OCI-LY3 (cell line): ENCODE data around the gene CCDC6.
"Not testable (repeated sequence)": the region's sequence is repeated elsewhere in the genome, so short reads cannot be mapped to it uniquely, and the experiment has no call there.

Experiments used
- H2AFZ ChIP-seq: fragments of 200-600, 300-600 bp; shearing (Covaris generic); 2 replicates; pipeline ENCODE4 v1.6.0; 2014; ENCODE audit warnings: antibody characterized with exemption, low read depth, low read length
- H3K27ac ChIP-seq: fragments of 200-600, 300-600 bp; sonication (generic); 2 replicates; pipeline ENCODE4 v1.5.1; 2014; ENCODE audit warnings: mild to moderate bottlenecking, low read length, moderate library complexity, mixed read lengths
- H3K27me3 ChIP-seq: fragments of 200-600, 300-600 bp; sonication (generic); 2 replicates; pipeline ENCODE4 v1.6.1; 2014; ENCODE audit warnings: low read depth, low read length, mixed read lengths
- H3K36me3 ChIP-seq: fragments of 200-600, 300-600 bp; sonication (generic); replicated peaks from 2 replicates; pipeline ENCODE3; 2014; ENCODE audit warnings: low read depth, low read length, mixed read lengths
- H3K4me1 ChIP-seq: fragments of 300-600, 200-600 bp; sonication (generic); 2 replicates; pipeline ENCODE4 v1.6.1; 2014; ENCODE audit warnings: low read length, mixed read lengths
- H3K4me2 ChIP-seq: fragments of 200-600, 300-600 bp; sonication (generic); 2 replicates; pipeline ENCODE4 v1.6.1; 2014; ENCODE audit warnings: low read length, mixed read lengths
- H3K4me3 ChIP-seq: fragments of 300-600, 200-600 bp; sonication (generic); 2 replicates; pipeline ENCODE4 v1.5.1; 2014; ENCODE audit warnings: antibody characterized with exemption, mild to moderate bottlenecking, low read length, moderate library complexity
- H3K79me2 ChIP-seq: fragments of 300-600, 200-600 bp; shearing (Covaris generic); 2 replicates; pipeline ENCODE4 v1.6.1; 2014; ENCODE audit warnings: mild to moderate bottlenecking, low read length, mixed read lengths
- H3K9ac ChIP-seq: fragments of 300-600, 200-600 bp; shearing (Covaris generic); 2 replicates; pipeline ENCODE4 v1.6.0; 2014; ENCODE audit warnings: mild to moderate bottlenecking, low read length, moderate library complexity
- H3K9me3 ChIP-seq: fragments of 200-600, 300-600 bp; shearing (Covaris generic); 2 replicates; pipeline ENCODE4 v1.6.1; 2014; ENCODE audit warnings: low read length, mixed read lengths; ENCODE audit not compliant: insufficient read depth
- H4K20me1 ChIP-seq: fragments of 200-600, 300-600 bp; sonication (generic); 2 replicates; pipeline ENCODE4 v1.6.1; 2016; ENCODE audit warnings: low read length, mixed read lengths; ENCODE audit not compliant: insufficient read depth
- EZH2phosphoT487 ChIP-seq: fragments of 200-600 bp; shearing (Covaris generic); IDR thresholded peaks from 2 replicates; pipeline ENCODE4 v1.6.1; 2018; ENCODE audit warnings: antibody characterized with exemption, mixed run types, low read depth
- TF ChIP-seq, protein P1 (sequence below): fragments of 200-600, 300-600 bp; sonication (generic); IDR thresholded peaks from 2 replicates; pipeline ENCODE4 v1.5.1; 2014; ENCODE audit warnings: antibody characterized with exemption, low read length, low read depth

CCDC6 gene

DNA sequence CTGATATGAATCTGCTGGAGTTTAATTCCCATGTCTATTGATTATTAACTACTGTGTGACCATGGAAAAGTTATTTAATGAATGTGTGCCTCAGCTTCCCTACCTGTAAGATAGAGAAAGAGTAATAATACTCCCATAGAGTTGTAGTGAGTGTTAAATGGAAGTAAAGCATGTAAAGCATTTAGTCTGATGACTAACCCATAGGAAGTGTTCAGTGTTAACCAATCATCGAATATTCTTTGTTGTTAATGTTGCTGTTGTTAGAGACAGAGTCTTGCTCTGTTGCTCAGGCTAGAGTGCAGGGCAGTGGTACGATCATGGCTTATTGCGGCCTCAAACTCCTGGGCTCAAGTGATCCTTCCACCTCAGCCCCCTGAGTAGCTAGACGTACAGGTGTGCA, 36.2 kb upstream of the CCDC6 start:
- Histone ChIP-seq H3K36me3 (no peaks in the 10 kb centered on the region), H3K4me2 (no peak overlapping the region), H3K79me2 (no peaks in the 10 kb centered on the region), H4K20me1 (no peaks in the 10 kb centered on the region), H3K9ac (no peak overlapping the region), H3K4me3 (no peak overlapping the region), H3K27ac (no peak overlapping the region), H3K4me1 (peaks cover 7% of the 10 kb centered on the region), H3K9me3 (no peaks in the 10 kb centered on the region), H3K27me3 (no peaks in the 10 kb centered on the region), H2AFZ (no peak overlapping the region)
- no peak for TF ChIP-seq EZH2phosphoT487
- TF ChIP-seq, protein P1, sequence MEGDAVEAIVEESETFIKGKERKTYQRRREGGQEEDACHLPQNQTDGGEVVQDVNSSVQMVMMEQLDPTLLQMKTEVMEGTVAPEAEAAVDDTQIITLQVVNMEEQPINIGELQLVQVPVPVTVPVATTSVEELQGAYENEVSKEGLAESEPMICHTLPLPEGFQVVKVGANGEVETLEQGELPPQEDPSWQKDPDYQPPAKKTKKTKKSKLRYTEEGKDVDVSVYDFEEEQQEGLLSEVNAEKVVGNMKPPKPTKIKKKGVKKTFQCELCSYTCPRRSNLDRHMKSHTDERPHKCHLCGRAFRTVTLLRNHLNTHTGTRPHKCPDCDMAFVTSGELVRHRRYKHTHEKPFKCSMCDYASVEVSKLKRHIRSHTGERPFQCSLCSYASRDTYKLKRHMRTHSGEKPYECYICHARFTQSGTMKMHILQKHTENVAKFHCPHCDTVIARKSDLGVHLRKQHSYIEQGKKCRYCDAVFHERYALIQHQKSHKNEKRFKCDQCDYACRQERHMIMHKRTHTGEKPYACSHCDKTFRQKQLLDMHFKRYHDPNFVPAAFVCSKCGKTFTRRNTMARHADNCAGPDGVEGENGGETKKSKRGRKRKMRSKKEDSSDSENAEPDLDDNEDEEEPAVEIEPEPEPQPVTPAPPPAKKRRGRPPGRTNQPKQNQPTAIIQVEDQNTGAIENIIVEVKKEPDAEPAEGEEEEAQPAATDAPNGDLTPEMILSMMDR: no peak

DNA sequence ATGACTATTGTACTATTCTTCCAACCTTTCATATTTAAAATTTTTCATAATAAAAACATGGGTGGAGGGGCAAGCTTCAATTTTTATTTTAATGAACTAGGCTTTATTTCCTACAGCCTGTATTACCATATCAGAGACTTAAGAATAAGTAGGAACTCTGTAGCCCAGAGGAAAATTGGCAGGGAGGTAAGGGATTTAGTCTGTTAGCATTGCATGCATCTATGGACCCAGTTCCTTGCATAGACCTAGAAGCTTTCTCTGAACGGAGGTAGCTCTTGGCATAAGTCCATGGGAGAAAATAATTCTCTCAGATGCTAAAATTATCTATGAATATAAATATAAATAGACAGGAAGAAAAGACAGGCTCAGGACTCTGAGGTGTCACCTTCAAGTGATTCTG, 31.4 kb upstream of the CCDC6 start:
- Histone ChIP-seq H3K27ac (no peak overlapping the region), H4K20me1 (no peaks in the 10 kb centered on the region), H3K9ac (no peak overlapping the region), H3K36me3 (no peaks in the 10 kb centered on the region), H3K27me3 (no peaks in the 10 kb centered on the region), H3K4me3 (no peak overlapping the region), H2AFZ (no peak overlapping the region), H3K4me1 (no peaks in the 10 kb centered on the region), H3K4me2 (no peak overlapping the region), H3K9me3 (no peaks in the 10 kb centered on the region), H3K79me2 (no peaks in the 10 kb centered on the region)
- TF ChIP-seq, protein P1: no peak
- no peak for TF ChIP-seq EZH2phosphoT487

DNA sequence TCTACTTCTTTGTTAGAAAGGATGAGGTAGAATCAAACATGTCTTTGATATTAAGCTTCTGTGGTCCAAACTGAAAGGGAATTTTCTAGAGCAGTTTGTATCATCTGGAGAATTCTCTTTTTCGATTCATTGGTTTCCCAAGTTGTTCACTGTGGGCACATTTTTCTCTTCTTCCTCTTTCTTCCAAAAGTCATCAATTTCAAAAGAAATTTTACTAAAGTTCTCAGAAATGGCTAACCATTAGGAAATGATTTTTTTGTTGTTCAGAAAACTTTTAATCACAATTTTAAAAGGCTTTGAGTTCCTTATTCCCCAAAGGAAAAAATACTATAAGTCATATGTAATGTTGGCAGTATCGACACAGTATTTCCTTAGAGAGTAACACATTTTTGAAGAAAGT, 28.3 kb upstream of the CCDC6 start:
- H3K9ac ChIP-seq: no peak overlapping the region
- H3K79me2 ChIP-seq: no peaks in the 10 kb centered on the region
- TF ChIP-seq, protein P1: no peak
- no peak for TF ChIP-seq EZH2phosphoT487
- no peak overlapping the region for H3K4me3 ChIP-seq
- H3K27me3 ChIP-seq: no peaks in the 10 kb centered on the region
- no peak overlapping the region for H3K4me2 ChIP-seq
- H3K9me3 ChIP-seq: no peaks in the 10 kb centered on the region
- no peaks in the 10 kb centered on the region for H3K4me1 ChIP-seq
- no peak overlapping the region for H2AFZ ChIP-seq
- no peaks in the 10 kb centered on the region for H3K36me3 ChIP-seq
- H3K27ac ChIP-seq: no peak overlapping the region
- H4K20me1 ChIP-seq: no peaks in the 10 kb centered on the region

DNA sequence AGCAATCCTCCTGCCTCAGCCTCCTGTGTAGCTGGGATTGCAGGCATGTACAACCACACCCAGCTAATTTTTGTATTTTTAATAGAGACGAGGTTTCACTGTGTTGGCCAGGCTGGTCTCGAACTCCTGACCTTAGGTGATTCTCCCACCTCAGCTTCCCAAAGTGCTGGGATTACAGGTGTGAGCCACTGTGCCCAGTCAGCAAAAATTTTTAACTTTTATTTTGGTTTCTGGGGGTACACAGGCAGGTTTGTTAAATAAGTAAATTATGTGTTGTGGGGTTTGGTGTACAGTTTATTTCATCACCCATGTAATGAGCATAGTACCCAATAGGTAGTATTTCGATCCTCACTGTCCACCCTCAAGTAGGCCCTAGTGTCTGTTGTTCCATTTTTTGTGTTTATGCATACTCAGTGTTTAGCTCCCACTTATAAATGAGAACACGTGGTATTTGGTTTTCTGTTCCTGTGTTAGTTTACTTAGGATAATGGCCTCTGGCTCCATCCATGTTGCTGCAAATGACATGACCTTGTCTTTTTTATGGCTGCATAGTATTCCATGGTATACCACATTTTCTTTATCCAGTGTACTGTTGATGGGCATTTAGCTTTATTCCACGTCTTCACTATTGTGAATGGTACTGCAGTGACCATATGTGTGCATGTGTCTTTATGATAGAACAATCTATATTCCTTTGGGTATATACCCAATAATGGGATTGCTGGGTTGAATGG, 24.6 kb upstream of the CCDC6 start:
- not testable (repeated sequence) for H3K9ac ChIP-seq, H3K4me3 ChIP-seq, H3K4me2 ChIP-seq, H3K4me1 ChIP-seq, H2AFZ ChIP-seq, H4K20me1 ChIP-seq, H3K79me2 ChIP-seq, H3K27ac ChIP-seq, H3K9me3 ChIP-seq, H3K27me3 ChIP-seq, H3K36me3 ChIP-seq
